Lower leg skin (tissue), 3 donors: Measurements from ENCODE around the gene HCCS.

ENCODE experiments used
- CTCF ChIP-seq, 3 donors: fragments of 450-650 bp; IDR thresholded peaks; one replicate each; pipeline ENCODE4 v1.5.1; 2016; ENCODE audit warnings: antibody characterized with exemption in 3 of 3, mild to moderate bottlenecking in 3 of 3, moderate library complexity in 2 of 3
- POLR2A ChIP-seq, 2 donors: fragments of 450-650 bp; IDR thresholded peaks; one replicate each; pipeline ENCODE4 v1.6.1; 2016 to 2017; ENCODE audit warnings: antibody characterized with exemption in 2 of 2, mild to moderate bottlenecking in 1 of 2, moderate library complexity in 1 of 2

GRCh38 chrX:11159149-11159548 is 48.0 kb downstream of the HCCS start:
- TF ChIP-seq POLR2A (IDR thresholded peaks at IDR 0.05) = no peak
- TF ChIP-seq CTCF (IDR thresholded peaks at IDR 0.05) = no peak
